GM20431 (cell line): Measurements from ENCODE around the gene PLXDC2.

Source experiments
- in situ Hi-C: fragments of 300-500 bp; cut with MseI, MboI; formaldehyde crosslinking; loops from one replicate; pipeline ENCODE4 v1.15.0; 2020; ENCODE audit warnings: low sequenced_read_pairs; ENCODE audit not compliant: unreplicated experiment

The PLXDC2 gene

GRCh38 chr10:19847321-19847720, 31.1 kb downstream of the PLXDC2 start:
- in situ Hi-C loops, result no loop called here

GRCh38 chr10:19848226-19848985, 32.2 kb downstream of the PLXDC2 start:
- in situ Hi-C loops, result no loop called here

GRCh38 chr10:19853831-19854230, 37.6 kb downstream of the PLXDC2 start:
- in situ Hi-C loops, result no loop called here

- in situ Hi-C loops, result no loop called here
Observed at GRCh38 chr10:19857876-19858275, 41.6 kb downstream of the PLXDC2 start.

- in situ Hi-C loops, result no loop called here
Observed at GRCh38 chr10:19860107-19860506, 43.9 kb downstream of the PLXDC2 start.

GRCh38 chr10:19862811-19863515, 46.7 kb downstream of the PLXDC2 start:
- in situ Hi-C loops, result no loop called here

GRCh38 chr10:19865676-19866075, 49.4 kb downstream of the PLXDC2 start:
- in situ Hi-C loops, result no loop called here

- in situ Hi-C loops, result no loop called here
Observed at GRCh38 chr10:19869370-19869769, 53.1 kb downstream of the PLXDC2 start.

GRCh38 chr10:19872504-19873271, 56.5 kb downstream of the PLXDC2 start:
- in situ Hi-C loops, result no loop called here

- in situ Hi-C loops, result no loop called here
Observed at GRCh38 chr10:19874190-19874589, 58.0 kb downstream of the PLXDC2 start.

- in situ Hi-C loops, result no loop called here
Observed at GRCh38 chr10:19874791-19875190, 58.6 kb downstream of the PLXDC2 start.

- in situ Hi-C loops, result no loop called here
Observed at GRCh38 chr10:19876570-19876969, 60.3 kb downstream of the PLXDC2 start.

GRCh38 chr10:19877466-19878255, 61.4 kb downstream of the PLXDC2 start:
- in situ Hi-C loops, result no loop called here

GRCh38 chr10:19882621-19883020, 66.4 kb downstream of the PLXDC2 start:
- in situ Hi-C loops, result no loop called here

- in situ Hi-C loops, result no loop called here
Observed at GRCh38 chr10:19888061-19888660, 71.9 kb downstream of the PLXDC2 start.

- in situ Hi-C loops, result no loop called here
Observed at GRCh38 chr10:19889256-19889655, 73.0 kb downstream of the PLXDC2 start.

- in situ Hi-C loops, result no loop called here
Observed at GRCh38 chr10:19891429-19891828, 75.2 kb downstream of the PLXDC2 start.

- in situ Hi-C loops, result no loop called here
Observed at GRCh38 chr10:19892270-19892669, 76.0 kb downstream of the PLXDC2 start.

- in situ Hi-C loops, result no loop called here
Observed at GRCh38 chr10:19892677-19893076, 76.4 kb downstream of the PLXDC2 start.

GRCh38 chr10:19895500-19895899, 79.3 kb downstream of the PLXDC2 start:
- in situ Hi-C loops, result no loop called here
